SHP77 (cell line): ENCODE data around the gene AQP7.
"Not testable (repeated sequence)": the region's sequence is repeated elsewhere in the genome, so short reads cannot be mapped to it uniquely, and the experiment has no call there.

Experiments
- DNase-seq, 2 experiments: peaks; one replicate each; lab custom pipeline; 2025; lab: John Stamatoyannopoulos, UW

Gene AQP7

DNA sequence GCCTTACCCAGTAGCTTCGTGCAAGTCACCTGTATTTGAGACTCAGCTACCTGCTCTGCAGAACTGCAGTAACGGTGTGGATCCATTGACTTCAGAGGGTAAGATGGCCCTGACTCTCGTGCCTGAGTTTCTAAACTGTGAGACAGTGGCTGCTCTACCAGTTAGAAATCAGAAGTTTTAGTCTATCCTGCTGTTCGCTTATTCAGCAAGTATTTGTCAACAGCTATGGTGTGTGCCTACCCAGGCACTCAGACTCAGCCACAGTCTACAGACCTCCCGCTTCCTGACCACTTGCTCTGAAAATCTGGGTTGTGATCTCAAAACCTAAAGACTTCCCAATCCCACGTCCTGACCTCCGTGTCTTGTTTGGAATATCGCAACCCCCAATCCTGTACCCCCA, 31.5 kb upstream of the AQP7 start:
- DNase-seq: no peak

DNA sequence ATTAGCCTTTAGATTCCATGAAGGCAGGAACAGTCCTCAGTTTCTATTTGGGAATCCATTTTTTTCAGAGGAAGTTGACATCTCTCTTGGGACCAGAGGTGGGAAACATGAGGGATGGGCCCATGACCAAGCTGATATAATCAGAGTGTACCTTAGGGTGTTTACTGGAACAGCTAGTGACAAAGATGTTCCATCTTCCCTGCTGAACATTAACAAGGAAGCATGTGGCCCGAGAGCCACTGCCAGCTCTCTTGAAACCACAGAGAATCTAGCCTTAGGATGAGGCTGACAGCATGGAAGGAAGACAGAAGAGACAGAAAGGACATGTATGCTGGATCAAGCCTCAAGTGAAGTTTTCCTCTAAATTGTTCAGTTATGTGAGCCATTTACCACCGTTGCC, 29.1 kb upstream of the AQP7 start:
- DNase-seq: no peak

DNA sequence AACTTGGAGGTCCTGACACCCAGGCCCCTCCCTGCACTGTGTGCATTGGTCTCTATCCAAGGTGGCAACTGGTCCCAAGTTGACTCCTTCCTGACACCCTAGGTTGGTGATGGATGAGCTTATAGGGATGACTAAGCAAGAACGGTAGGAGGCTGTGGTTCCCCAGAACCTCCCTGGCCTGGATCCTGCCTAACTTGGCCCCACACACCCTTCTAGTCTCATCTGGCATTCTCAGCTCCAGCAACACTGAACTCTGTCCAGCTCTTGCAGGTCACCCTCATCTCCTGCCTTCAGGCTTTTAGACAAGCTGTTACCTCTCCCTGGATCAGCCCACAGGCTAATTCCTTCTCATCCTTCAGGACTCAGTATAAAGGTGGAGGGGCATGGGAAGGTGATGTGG, 28.6 kb upstream of the AQP7 start:
- DNase-seq: no peak

DNA sequence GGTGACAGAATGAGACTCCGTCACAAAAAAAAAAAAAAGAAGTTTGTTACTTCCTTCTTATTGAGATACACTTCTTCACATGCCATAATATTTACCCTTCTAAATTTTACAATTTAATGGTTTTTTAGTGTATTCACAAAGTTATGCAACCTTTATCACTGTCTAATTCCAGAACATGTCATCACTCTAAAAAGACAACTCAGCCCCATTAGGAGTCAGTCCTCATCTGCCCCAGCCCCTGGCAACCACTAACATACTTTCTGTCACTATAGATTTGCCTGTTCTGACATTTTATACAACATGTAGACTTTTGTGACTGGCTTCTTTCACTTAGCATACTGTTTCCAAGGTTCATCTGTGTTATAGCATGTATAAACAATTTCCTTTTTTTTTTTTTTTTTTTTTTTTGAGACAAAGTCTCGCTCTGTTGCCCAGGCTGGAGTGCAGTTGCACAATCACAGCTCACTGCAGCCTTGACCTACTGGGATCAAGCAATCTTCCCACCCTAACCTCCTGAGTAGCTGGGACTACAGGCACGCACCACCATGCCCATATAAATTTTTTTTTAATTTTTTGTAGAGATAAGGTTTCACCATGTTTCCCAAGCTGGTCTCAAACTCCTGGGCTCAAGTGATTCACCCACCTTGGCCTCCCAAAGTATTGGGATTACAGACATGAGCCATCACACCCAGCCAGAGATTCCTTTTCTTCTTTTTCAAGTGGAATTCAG, 27.1 kb upstream of the AQP7 start:
- no peak for DNase-seq

DNA sequence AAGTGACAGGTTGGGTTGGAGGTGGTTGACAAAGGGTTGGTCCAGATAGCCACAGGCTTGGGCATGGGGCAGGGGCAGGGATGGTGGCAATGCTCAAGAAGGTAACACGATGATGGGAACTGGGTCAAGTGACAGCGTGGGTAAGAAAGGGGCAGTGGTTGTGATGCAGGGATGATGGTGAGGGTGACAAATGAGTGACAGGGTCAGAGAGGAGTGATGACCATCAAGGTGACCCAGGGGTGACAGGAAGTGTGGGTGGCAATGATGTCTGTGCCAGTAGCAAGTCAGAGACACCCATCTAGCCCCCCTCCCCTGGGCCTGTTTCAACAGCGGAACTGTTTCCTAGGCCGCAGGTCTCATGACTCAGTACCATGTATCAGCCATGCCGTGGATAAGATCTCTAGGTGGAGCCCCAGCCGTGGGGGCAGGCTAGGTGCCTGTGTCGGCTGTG, 24.5 kb upstream of the AQP7 start:
- no peak for DNase-seq

DNA sequence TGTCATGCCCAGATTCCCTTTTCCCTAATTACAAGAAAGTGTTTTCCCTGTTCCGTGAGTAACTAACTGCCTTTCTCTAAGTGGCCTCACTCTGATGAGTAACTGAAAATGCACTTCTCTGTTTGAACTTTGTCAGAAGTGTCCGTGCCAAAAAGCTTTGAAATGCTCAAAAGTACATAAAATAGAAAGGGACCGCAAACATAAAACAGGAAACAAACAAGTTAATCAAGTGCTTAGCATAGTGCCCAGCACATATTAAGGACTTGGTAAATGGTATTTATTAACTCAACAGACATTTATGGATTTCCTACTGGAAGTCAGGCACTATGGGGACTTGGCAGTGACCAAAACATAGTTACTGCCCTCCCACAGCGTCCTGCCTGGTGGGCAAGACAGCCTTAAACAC, 22.8 kb upstream of the AQP7 start:
- no peak for DNase-seq

DNA sequence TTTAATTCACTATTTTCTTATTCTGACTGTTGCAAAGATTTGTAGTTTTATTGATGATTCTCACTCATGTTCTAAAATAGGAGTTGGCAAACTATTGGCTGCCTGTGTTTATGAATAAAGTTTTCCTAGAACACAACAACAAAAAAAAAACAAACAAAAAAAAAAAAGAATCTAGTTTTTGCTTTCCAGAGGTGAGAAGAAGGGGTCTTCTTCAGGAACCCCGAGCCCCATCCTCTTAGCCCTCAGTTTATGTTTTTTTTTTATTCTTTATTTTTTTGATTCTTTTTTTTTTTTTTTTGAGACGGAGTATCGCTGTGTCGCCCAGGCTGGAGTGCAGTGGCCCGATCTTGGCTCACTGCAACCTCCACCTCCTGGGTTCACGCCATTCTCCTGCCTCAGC, 22.1 kb upstream of the AQP7 start:
- not testable (repeated sequence) for DNase-seq

DNA sequence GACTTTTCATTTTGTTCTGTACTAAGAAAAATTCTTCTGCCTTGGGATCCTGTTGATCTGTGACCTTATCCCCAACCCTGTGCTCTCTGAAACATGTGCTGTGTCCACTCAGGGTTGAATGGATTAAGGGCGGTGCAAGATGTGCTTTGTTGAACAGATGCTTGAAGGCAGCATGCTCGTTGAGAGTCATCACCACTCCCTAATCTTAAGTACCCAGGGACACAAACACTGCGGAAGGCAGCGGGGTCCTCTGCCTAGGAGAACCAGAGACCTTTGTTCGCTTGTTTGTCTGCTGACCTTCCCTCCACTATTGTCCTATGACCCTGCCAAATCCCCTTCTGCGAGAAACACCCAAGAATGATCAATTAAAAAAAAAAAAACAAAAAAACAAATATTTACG, 21.7 kb upstream of the AQP7 start:
- not testable (repeated sequence) for DNase-seq

DNA sequence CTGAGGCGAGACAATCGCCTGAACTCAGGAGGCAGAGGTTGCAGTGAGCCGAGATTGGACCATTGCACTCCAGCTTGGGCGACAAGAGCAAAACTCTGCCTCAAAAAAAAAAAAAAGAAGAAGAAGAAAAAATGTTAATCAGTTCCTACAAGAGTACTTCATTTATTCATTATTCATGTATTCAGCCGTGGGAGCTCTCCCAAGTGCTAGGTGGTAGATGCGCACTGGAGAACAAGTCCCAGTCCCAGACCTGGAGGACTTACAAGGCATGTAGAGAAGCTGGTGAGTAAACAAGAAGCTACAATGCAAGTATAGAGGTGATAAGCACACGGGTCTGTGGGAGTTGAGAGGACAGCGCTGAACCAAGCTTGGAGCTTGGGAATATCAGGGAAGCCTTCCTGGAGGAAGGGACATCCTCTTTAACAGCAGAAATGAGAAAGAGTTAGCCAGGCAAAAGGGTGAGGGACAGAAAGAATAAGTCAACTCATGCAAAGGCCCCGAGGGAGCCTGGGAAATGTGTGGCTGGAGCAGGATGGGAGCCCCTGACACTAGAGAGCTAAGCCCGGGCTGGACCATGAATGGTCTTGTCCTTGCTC, 17.4 kb upstream of the AQP7 start:
- no peak for DNase-seq

DNA sequence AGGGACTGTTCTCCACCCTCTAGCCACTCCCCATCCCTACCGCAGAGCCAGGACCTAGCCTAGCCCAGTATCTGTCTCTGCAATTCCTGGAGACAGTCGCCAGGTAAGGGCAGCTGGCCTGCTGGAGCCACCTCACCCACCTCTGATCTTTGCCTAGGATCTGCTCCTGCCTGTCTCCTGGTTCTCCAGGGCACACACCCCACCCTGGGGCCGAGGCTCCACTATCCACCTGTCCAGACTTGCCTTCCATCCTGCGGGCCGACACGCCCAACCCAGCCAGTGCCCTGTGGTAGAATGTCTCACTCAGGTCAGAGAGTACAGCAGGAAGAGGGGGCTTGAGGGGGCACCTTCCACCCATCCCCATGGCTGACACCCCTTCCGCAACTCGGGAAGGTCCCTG, 15.7 kb upstream of the AQP7 start:
- DNase-seq: no peak

DNA sequence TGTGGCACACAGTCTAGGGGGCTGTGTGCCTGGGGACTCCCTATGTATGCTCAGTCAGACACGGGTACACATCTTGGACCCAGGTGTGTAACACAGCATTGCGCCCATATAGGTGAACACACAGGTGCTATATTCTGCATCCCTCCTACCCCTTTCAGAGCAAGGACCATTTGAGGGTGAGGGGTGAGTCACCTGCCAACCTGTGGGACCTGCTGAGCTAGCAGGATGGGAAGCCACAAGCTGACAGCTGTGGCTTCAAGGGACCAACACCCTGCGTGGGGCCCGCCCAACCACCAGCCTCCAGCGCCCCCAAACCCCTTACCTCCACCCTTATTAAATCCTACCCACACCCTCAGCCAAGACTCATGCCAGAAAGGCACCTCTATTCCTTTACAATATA, 14.6 kb upstream of the AQP7 start:
- DNase-seq: no peak

DNA sequence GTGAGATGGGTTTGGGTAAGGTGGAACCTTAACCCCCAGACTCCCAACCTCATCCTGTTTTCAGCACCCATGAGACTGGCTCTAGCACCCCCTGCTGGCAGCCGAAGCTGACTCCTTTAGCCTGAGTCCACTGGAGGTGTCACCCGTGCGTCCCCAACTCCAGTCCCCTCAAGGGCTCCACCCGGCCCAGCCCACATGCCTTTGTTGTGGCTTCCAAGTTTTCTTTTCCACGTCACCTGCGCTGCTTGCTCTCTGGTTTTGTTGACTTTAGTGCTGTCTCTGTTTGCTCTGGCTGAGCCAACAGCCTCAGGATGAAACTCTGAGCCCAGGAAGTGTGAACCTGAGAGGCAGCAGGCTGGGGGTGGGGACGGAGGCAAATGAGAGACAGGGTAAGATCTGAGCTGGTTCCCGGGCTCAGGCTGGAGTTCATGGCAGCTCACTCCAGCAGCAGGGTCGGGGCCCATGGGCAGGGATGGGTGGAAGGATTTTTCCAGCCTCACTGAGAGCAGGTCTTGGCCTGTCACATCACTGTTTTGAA, 13.2 kb upstream of the AQP7 start:
- DNase-seq: peak; percentile 69 to 75

DNA sequence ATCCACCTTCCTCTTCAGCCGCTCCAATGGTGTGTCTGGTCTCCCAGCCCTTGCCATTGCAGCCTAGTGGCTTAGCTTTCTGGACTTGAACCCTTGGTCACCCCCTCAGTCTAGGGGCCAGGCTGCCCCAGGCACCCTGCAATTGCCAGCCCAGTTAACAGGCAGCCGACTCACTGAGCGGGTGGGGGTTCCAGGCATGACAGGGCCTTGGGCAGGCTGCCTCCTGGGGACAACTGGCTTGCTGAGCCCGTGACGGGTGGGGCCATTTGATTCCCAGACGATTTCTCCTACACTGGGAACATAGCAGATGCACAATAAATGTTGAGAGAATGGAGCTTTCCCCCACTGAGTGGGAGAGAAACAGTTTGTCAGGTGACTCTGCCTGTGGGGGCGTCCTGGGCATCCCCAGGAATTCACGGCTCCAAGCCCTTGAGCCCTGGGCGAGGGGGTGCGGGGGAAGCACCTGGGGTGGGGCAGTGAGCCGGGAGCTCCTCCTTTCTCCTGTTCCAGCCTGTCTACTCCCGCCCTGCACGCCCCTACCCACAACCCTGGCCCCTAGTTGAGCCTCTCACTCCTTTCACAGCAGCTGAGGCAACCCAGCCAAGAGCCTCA, 12.6 kb upstream of the AQP7 start:
- no peak for DNase-seq

DNA sequence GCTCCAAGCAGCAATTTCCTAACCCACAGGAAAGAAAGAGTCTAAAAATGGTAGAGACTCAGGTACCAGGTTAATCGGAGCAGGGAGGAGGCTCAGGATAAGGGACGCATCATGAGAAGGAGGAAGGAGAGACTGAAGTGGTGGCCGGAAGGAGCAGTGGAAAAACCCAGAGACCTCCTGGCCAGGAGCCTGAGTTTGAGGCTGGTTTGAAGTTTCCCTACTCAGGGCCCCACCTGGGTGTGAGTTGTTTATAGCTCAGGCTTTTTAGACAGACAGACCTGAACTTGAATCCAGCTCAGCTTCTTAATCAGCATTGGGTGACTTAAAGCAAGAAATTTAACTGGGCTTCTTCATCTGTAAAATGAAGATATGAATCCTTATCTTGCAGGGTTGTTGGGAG, 11.9 kb upstream of the AQP7 start:
- DNase-seq: no peak

DNA sequence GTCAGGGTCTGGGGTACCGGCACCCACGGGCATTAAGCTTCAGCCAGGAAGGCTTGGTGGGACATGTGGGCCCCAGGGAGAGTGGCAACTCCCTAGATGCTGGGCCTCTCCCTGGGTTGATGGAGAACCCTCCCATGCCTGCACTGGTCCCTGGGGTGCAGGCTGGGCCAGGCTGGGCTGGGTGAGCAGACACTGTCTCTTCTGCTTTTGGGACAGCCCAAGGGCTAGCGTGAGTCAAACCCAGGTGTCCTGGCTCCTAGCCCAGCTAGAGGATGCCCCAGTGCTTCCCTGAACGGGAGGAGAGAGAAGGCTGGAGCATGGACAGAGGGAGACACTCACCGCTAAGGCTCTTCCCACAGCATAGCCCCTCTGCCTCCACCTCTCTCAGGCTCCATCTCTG, 5.7 kb upstream of the AQP7 start:
- no peak for DNase-seq

DNA sequence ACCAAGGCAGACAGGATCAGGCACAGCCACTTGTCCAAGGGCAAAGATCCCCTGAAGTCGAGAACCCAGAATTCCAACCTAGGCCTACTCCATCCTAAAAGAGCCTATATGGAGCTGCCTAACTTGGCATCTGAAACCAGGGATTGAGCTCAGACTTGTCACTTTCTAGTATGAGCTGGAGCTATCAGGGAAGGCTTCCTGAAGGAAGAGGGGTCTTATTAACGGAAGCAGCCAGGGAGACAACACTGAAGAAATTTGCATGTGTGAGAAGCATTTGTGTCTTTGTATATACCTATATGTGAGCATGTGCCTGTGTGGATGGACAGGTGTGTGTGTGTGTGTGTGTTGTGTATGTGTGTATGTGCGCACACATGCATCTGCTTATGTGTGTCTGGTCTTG, 4.7 kb upstream of the AQP7 start:
- no peak for DNase-seq

DNA sequence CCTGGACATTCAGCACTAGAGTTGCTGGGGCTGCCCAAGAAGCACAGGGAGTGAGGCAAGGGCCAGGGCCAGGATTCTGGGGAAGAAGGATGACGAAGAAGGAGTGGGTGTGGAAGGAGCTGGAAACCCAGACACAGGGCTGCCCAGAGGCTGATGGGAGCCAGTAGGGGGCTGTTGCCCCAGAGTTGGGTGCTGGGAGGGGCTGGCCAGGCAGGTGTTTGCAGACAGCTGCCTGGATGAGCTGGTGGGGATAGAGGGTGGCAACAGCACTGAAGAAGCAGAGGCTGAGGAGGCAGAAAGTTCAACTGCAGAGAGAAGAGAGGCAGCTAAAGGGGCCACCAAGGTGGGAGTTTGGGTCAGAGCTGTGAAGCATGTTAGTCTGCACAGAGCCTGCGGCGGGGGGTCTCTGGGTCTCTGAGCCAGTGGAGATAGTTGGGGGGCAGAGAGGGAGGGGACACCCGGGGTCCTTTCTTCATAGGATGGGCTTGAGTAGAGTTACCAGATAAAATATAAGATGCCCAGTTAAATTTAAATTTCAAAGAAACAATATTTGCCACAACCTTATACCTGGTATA, 2.5 kb upstream of the AQP7 start:
- DNase-seq: peak in 1 of 2 experiments; percentile 24

DNA sequence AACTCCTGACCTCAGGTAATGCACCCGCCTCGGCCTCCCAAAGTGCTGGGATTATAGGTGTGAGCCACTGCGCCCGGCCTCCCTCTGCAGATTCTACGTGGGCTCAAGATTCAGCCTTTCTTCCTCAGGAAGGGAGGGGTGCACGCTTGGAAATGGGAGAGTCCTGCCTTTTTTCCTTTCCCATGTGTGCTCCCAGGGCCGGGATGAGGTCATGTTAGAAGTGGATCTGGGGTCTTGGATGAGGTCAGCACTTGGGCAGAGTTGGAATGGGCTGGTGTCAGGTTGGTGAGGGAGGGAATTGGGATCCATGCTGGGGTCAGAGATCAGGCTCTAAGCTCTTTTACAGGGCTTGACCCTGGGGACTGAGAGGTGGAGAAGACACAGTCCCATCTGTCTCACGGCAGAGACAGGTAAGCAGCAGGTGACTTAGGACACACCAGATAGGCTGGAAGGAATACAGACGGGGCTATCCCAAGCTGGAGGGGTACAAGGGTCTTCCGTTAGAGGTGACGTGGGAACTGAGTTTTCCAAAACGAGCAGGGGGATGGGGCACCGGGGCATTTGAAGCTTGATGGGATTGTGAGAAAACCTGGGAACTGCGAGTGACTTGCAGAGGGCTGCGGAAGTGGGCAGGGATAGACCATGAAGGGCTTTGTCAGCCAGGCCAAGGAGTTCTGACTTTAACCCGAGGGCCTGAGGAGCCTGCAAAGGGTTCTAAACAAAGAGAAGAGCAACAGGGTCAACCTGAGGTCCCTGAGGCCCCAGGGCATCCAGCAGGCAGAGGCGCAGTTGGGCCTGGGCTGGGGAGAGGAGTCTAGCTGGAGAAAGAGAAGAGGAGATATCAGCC, 1.8 kb upstream of the AQP7 start:
- no peak for DNase-seq

DNA sequence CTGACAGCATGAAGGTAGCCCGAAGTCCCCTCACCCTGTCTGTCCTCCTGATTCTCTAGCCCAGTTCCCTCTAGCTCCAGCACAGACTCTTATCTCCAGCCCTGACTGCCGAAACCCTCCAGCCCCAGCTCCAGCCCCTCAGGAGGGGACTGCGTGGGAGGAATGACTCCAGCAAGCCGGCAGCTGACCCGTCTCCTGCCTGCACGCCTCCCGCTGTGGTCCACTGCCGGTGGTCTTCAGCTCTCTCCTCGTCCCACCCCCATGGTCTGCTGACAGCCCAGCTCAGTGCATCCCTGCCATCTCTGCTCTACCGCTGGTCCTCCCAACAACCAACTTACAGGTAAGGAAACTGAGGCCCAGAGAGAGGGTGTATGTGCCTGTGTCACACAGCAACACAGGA, 559 bp downstream of the AQP7 start:
- DNase-seq: not testable (repeated sequence)

DNA sequence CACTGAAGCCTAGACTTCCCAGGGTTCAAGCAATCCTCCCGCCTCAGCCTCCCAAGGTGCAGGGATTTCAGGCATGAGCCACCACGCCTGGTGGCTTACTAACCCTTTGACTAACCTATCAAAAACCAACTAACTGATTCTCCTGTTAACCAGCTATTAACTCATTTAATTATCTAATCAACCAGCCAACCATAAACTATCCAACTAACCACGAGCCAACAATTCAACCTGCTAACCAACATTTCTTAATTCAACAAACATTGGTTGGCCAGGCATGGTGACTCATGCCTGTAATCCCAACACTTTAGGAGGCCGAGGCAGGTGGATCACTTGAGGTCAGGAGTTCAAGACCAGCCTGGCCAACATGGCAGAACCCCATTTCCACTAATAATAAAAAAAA, 3.3 kb downstream of the AQP7 start:
- DNase-seq: not testable (repeated sequence)

DNA sequence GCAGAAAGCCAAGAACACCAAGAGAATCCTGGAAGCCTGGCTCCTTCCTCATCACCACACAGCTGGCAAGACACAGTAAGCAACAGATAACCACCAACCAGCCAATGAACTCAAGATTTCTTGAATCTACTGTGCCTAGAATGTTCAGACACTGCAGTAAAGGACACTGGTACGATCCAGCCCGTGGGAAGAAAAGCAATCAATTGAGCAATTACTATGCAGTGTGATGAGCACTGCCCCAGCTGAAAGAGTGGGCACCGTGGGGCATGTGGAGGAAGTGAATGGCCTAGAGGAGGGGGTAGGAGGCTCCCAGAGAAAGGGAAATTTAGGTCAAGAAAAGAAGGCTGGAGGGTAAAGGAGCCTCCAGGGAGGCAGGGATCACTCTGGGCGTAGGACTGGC, 4.6 kb downstream of the AQP7 start:
- not testable (repeated sequence) for DNase-seq
